GM18508 (cell line): ENCODE measurements around the gene DDX3X.
"Not testable (repeated sequence)": the region's sequence is repeated elsewhere in the genome, so short reads cannot be mapped to it uniquely, and the experiment has no call there.

Experiments used
- ATAC-seq: cut with Tn5 transposase; IDR thresholded peaks from one replicate; pipeline ENCODE4 v1.9.1; 2021; ENCODE audit warnings: moderate number of reproducible peaks; ENCODE audit not compliant: insufficient read depth, unreplicated experiment

Gene DDX3X

DNA sequence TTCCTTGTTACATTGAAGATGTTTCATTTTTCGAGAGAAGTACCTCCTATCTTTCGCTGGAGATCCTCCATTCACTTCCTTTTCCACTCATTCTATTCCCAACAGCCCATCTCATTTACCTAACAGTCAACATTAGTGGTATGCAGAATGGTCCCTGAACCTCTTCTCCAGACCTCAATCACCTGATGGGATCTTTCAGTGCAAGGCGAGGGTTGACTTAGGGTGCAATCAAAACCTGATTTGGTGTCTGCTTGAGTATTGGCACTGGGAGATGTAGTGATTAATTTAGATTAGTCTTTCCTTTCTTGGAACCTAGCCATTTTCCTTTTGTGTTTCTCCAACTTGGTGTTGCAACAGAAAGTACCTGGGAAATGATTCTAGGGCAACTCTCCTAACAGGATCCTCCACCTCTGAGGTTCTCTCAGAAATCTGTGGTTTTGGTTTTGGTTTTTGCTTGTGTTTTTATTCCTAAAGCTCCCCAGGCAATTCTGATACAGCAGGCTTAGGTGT is 18.4 kb downstream of the DDX3X start:
- no peak for ATAC-seq

- no peak for ATAC-seq
Observed at GRCh38 chrX:41353985-41354384, 20.0 kb downstream of the DDX3X start.

DNA sequence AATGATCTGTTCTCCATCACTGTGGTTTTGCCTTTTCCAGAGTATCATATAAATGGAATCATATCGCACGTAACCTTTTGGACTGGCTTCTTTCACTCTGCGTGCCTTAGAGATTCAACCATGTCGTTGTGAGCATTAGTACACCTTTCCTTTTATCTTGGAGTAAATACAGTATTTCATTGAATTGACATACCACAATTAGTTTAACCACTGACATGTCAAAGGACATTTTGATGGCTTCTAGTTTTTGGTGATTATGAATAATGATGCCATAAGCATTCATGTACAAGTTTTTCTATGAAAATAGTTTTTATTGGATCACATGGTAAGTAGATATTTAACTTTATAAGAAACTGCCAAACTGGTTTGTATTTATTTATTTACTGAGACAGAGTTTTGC is 35.2 kb downstream of the DDX3X start:
- no peak for ATAC-seq

DNA sequence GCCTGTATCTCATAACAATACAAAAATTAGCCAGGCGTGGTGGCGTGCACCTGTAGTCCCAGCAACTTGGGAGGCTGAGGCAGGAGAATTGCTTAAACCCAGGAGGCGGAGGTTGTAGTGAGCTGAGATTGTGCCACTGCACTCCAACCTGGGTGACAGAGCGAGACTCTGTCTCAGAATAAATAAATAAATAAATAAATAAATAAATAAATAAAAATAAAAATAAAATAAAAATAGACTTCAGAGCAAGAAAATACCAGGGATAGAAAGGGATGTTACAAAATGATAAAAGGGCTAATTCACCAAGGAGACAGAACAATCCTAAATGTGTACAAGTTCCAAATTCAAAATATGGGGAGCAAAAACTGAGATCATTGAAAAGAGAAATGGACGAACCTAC is 37.6 kb downstream of the DDX3X start:
- not testable (repeated sequence) for ATAC-seq

DNA sequence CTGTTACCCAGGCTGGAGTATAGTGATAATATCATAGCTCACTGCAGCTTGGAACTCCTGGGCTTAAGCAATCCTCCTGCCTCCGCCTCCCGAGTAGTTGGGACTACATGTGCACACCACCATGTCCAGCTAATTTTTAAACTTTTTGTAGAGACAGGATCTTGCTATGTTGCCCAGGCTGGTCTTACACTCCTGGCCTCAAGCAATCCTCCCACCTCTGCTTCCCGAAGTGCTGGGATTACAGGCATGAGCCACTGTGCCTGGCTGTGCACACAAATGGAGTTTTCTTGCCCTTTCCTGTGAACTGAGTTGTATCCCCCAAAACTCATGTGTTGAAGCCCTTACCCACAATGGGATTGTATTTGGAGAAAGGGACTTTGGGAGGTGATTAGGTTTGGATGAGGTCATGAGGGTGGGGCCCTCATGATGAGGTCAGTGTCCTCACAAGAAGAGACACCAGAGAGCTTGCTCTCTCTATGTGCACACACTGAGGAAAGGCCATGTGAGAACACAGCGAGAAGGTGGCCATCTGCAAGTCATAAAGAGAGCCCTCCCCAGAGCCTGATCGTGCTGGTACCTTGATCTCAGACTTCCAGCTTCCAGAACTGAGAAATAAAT is 40.1 kb downstream of the DDX3X start:
- ATAC-seq = no peak

DNA sequence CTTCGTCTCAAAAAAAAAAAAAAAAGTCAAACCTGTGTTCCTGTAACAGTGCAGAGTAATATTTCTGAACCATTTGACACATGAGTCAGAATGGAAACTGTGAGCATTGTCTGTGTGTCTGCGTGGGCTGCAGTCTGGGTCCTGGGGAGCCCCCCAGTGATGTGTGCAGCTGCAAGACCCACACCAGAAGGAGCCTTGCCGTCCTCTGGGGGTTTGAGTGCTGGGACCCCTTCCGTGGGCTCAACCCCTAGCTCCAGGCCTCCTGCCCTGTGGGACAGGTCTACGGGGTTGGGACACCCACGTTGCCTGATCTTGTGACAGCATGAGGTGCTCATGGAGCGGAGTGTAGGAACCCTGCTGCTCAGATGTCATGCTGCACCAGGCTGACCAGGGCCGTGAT is 43.7 kb downstream of the DDX3X start:
- no peak for ATAC-seq

- ATAC-seq = no peak
Observed at GRCh38 chrX:41381685-41382084, 47.7 kb downstream of the DDX3X start.

- no peak for ATAC-seq
Observed at GRCh38 chrX:41382714-41383645, 49.0 kb downstream of the DDX3X start.

DNA sequence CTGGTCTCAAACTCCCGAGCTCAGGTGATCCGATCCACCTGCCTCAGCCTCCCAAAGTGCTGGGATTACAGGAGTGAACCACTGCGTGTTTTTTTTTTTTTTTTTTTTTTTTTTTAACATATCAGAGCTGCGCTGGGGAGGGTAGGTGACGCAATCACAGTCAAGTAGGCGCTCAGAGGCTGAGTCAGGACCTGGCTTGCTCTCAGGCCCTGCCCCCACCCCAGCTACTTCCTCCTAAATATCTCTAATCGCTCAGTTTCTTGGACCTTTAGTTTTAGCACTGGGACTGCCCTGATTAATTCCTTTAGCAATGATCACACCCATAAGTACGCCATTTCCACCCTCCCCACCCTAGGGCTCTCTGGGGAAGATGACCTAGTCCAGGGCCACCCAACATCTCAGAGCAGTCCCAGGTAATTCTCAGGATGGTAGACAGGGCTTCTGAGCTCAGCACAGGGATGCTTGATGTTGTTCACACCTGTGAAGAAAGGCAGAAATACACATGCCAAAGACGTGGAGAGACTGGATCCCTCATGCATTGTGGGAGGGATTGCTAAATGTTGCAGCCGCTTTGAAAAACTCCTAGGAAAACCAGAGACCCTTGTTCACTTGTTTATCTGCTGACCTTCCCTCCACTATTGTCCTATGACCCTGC is 50.2 kb downstream of the DDX3X start:
- no peak for ATAC-seq

GRCh38 chrX:41386222-41386990 is 52.4 kb downstream of the DDX3X start:
- no peak for ATAC-seq

DNA sequence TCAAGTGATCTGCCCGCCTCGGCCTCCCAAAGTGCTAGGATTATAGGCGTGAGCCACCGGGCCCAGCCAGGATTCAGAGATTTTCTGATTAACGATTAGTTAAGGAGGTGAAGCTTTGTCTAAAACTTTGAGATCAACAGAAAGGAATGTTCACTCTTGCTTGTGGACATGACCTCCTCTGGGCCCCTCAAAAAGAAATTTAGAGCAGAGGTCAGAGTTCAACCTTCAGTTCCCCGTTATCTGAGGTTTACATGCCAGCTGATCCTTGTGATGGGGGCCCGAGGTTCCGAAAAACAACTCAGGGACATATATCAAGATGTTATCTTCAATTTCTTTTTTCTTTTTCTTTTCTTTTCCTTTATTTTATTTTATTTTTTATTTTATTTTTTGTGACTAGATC is 54.6 kb downstream of the DDX3X start:
- ATAC-seq = no peak

DNA sequence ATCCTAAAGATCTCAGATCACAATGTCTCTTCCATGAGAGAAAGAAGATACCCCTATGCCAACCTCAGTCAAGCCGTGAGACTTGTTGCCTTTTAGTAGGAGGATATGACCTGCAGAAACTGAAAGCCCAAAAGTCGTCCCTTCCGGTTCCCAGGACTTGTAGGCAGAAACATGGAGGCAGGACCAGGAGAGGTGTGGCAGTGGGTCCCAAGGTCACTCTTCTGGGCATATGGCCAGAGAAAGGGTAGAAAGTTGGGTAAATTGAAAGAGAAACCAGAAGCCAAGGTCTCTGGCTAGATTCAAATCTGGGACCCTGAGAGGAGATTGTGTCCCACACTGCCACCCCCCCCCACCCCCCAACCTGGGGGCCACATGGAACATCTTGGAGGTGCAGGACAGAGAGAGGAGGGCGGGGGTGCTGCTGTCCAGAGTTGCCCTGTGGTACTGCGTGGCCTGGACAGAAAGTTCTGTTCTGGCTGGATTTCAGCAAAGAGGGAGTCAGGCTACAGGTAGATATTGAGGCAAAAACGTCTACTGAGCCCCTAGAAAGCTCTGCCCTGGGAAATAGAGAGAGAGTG is 55.4 kb downstream of the DDX3X start:
- ATAC-seq = no peak

DNA sequence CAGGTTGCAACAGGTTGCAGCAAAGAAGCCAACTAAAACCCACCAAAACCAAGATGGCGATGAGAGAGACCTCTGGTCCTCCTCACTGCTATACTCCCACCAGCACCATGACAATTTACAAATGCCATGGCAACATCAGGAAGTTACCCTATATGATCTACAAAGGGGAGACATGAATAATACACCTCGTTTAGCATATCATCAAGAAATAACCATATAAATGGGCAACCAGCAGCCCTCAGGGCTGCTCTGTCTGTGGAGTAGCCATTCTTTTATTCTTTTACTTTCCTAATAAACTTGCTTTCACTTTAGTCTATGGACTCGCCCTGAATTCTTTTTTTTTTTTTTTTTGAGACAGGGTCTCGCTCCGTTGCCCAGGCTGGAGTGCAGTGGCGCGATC is 56.6 kb downstream of the DDX3X start:
- not testable (repeated sequence) for ATAC-seq

DNA sequence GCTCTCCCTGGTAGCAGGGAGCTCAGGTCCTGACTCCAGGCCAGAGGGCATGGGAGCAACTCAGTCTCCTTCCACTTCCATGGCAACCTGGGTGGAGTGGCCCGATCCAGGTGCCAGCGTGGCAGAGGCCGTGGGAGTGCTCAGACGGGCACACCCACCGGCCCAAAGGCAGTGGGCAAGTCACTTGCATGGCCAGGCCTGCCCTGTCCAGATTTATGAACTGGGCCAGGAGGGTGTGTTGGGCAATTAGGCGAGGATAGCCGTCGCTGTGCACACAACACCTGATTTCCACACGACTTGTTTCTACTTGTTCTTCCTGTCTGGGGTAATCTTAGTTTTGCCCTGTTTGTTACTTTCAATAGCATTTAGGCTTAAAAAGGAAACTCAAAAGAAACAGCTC is 57.6 kb downstream of the DDX3X start:
- ATAC-seq = no peak

GRCh38 chrX:41394293-41394692 is 60.3 kb downstream of the DDX3X start:
- no peak for ATAC-seq

- ATAC-seq = no peak
Observed at GRCh38 chrX:41397219-41397618, 63.3 kb downstream of the DDX3X start.

DNA sequence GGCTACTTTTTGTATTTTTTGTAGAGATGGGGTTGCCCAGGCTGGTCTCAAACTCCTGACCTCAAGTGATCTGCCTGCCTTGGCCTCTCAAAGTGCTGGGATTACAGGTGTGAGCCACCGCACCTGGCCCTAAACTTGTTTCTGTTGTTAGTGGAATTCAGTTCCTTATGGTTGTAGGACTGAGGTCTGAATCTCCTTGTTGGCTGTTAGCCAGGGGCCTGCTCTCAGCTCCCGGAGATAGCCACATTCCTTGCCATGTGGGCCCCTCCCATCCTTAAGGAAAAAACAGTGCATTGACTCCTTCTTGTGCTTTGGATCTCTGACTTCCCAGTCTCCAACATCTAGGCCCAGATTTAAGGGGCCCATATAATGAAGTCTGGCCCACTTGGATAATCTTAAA is 63.8 kb downstream of the DDX3X start:
- ATAC-seq = no peak

- ATAC-seq = not testable (repeated sequence)
Observed at GRCh38 chrX:41402556-41402955, 68.6 kb downstream of the DDX3X start.

DNA sequence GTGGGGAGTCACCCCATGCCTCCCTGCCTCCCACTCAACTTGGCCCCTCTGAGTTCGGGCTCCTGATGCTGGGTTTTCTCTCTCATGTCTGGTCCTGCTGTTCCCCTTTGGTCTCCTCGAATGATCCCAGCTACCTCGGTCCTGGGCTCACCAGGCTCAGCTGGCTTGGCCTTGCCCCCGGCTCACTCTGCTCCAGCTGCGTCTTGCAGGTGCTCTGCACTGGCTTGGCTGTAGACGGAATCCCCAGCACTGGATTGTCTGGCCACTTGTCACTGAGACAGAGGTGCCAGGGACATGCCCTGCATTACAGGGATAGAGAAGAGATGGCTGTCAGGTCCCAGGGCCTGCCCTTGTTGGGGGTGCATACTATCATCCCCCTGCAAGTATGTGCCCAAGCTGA is 71.6 kb downstream of the DDX3X start:
- no peak for ATAC-seq

DNA sequence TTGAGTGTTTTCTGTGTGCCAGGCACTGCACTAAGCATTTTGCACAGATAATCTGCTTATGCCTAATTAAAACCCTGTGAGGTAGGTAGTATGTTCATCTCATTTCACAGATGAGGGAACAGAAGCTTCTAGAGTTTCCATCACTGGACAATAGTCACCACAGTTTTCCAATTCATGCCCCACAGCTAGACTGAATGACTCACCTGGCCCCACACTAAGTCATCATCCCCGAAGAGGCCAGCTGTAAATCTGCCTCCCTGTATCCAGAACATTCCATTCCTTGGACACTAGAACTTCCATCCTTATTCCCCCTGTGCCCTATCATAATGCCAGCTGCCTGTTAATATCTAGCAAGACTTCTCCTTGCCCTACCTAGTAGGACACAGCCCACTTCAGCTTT is 72.2 kb downstream of the DDX3X start:
- no peak for ATAC-seq
